GM21528 (cell line): Measurements from ENCODE around the gene FAM114A2.
"Not testable (repeated sequence)": the region's sequence is repeated elsewhere in the genome, so short reads cannot be mapped to it uniquely, and the experiment has no call there.

Experiments used
- ATAC-seq: cut with Tn5 transposase; IDR thresholded peaks from one replicate; pipeline ENCODE4 v1.9.1; 2021; ENCODE audit warnings: mild to moderate bottlenecking, moderate library complexity; ENCODE audit not compliant: unreplicated experiment, low FRiP score

The FAM114A2 gene

DNA sequence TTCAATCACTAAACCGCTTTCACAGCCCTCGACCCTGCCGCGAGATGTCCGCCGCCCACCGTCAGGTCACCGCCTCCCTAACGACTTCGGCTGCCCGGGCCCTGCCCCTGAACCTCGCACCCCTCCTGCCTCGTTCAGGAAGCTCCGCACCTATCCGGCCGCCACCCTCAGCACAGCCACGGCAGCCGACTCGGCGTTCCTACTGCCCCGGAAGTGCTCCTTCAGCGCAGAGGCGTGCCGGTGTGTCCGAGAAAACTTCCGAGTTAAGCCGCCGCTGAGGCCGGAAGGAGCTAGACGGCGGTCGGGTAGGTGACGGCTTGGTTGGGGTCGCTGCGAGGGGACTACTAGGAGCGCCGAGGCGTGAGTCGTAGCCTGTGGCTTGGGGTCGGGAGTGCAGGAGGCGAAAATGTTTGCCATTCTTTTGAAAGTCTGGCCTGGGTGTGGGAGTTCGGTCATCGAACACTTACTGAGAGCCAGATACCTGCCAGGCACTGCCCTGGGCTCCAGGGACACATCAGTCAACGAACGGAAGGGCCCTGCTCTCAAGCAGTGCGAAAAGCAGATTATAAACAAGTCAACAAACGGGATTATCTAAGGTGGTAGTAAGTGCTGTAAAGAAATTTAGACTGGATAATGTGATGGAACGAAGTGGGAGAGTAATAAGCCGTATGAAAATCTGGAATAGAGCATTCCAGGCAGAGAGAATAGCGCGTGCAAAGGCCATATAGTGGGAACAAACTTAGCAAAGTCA is at the start of gene FAM114A2, which contains the start of gene MFAP3:
FAM114A2 (minus strand) TSS at position 204 of the 751 bp plus-strand sequence. CDS start 3,957 bp downstream, outside the sequence.
MFAP3 (plus strand) TSS at position 261 of the 751 bp plus-strand sequence. CDS start 10,756 bp downstream, outside the sequence.
- peak; percentile 99 for ATAC-seq

DNA sequence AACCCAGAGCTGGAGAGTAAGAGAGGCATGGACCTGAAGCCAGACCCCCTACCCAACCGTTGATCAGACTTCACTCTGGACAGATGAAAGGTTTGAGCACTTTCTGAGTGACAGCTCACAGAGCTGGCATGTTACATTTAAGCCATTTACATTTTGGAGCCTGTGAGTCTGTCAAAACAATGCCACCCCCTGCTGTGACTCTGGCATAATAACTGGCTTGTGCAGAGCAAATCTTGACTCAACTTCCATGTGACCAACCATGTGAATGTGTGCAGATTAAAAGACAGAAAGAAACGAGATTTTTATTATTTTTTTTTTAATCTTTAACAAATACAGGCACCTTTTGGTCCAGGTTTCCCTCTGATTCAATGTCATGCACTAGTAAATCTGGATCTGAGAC is 48.5 kb upstream of the FAM114A2 start:
- ATAC-seq, result no peak

DNA sequence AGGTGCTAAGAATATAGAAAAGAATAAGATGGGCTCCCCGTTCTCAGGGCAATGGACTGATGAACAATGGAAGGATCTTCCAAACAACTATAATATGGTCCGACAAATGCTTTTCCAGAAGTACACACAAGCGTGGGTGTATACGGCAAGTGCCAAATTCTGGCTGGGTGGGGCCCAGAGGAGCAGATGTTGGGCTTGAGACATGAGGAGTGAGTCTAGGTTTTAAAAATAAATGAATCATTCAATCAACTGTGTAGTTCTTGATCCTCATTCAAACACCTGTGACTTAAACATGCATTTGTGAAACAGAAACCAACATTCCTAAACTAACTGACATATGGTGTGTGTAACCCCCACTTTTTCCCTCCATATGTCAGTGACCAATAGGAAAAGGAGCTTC is 47.9 kb upstream of the FAM114A2 start:
- no peak for ATAC-seq

DNA sequence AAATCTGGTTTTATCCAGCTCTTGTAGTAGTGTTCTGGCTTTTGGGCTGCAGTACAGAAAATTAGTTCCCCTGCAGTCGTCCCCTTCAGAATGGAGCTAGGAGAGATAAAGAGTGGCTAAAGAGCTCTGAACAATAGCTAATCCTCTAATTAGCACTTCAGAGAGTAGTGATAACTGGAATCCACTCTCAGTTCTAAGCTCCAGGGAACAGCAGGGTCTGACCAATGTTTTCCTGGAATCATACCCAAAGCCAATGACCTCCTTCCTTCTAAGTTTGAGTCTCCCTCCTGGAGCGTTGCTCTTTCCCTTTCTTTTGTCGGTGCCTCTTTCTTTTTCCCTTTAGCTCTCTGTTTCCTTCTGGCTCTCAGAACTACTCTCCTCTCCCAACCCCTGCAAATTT is 47.4 kb upstream of the FAM114A2 start:
- ATAC-seq, result no peak

DNA sequence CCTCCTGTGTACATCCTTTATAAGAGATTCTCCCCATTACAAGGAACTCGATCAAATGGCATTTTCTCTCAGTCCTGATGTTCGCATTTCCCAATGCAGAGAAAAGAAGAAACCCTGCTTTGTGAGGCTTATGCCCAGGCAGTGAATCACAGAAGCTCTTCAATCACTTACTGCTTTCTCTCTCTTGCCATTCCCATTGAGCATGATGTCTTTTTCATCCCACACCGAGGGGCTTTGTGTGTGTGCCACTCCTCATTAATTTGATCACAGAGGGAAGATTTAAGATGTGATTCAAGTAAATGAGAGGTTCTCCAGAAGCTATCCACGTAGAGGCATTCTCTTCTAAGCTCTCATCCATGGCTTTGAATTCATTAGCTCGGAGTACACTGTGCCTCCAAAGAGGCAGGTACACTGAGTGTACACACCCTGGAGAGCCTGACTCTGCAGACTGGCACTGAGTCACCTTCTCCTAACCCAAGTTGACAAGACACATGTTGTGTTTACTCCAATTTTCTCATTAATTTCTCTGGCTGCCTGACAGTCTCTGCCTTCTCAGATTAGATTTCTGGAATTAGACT is 45.4 kb upstream of the FAM114A2 start:
- no peak for ATAC-seq

DNA sequence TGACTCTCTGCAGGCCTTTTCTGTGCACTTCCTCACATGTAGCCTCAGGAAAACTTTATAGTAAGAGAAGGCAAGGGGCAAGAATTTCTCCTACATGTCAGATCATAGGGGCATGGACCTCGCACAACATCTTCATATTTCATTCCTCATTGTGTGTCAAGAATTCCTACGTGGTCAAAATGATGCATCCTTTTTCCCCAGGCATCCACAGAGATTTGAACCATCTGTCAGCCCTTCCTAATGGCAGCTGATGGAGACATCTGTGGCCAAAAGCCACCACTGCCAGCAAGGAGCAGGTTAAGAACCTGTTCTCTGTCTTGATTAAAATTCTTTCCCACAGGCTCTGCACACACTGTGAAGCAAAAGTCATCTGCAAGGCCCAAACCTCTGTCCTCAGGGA is 42.5 kb upstream of the FAM114A2 start:
- ATAC-seq, result no peak

DNA sequence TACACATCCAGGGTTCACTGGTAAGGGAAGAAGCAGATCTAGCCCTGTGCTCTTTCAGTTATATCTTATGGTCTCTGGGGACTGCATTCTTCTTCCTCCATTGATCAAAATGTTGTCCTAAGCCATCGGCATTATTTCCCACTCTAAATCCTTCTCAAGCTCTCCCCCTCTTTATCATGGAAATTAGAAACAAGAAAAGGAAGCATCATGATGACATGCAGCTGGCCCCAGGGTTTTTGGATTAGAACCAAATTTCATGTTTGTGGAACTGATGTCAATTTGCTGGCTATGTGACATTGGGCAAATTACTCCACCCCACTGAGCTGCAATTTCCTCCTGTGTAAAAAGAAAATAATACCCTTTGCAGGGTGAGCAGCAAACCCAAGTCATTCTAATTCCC is 39.6 kb upstream of the FAM114A2 start:
- no peak for ATAC-seq

DNA sequence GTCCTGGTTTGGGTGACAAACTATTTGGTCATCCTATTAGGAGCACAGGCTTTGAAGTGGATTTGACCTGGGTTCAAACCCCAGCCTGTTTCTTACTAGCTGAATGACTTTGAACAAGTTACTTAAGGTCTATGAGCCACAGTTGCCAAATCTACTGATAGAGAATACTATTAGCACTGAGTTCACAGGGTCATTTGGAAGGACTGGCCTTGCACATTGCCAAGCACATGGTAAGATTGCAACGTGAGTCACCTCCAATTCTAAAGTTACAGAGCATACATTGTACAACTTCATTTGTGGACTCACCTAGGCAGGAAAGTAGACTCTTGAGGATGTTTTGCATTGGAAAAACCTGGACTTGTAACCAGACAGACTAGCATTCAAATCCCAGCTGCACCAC is 39.0 kb upstream of the FAM114A2 start:
- no peak for ATAC-seq

DNA sequence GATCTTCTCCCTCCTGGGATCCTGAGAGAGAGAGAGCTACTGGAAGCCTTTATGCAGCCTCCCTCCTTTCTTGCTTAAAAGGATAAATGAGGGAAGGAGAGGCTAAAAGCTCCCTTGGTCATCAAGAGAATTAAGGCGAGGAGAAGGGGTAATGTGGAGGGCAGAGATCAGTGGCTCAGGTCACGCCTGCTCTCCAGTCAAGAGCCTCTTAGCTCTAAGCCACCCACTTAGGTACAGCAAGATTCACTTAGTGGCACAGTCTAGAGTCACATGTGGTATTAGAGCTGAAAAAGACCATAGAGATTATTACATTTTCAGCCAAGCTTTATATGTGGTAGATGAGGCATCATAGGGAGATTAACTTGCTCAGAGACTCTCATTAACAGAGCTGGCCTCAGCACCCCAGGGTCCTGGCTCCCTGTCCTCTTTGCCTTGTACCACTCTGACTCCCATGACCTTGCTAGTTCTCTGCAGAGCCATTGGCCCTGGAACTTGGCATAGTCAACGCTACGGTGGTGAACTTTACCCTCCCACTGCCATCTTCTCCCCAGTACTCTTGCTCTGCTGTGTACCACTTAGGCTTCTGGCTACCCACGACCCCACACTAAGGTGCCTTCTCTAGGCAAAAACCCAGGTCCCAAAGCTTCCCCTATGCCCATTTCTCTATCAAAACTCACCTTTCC is 37.7 kb upstream of the FAM114A2 start:
- ATAC-seq, result no peak

DNA sequence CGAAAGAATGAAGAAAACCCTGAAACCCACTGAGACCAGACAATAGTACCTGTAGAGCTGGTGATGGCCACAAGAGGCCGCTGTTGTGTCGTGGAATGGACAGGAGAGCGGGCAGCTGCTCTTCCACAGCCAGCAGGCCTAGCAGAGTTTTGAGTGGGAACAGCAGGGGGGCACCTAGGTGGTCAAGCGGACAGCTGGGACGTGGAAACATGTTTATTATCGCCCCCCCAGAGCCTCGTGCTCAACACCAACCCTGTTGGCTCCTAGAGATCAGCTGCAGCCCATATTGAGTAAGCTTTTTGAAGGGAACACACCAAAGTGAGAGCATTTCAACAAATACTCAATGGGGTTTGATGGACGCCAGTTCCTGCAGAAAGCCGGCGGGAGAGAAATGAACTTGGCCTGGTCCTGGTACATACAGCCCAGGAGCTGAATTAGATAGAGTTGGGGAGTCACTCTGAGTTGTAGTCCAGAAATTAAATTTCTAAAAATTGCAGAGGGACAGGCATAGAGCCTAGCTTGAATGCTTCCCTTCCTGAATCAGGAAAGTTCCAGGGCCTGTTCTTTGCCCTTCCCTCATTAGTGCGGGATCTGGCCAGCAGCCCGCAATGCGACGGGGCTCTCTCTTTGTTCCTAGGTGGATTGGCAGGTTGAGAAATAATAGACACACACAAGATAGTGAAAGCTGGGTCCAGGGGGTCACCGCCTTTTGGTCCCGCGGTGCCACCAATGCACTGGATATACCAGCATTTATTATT is 33.9 kb upstream of the FAM114A2 start:
- ATAC-seq, result peak; percentile 99

DNA sequence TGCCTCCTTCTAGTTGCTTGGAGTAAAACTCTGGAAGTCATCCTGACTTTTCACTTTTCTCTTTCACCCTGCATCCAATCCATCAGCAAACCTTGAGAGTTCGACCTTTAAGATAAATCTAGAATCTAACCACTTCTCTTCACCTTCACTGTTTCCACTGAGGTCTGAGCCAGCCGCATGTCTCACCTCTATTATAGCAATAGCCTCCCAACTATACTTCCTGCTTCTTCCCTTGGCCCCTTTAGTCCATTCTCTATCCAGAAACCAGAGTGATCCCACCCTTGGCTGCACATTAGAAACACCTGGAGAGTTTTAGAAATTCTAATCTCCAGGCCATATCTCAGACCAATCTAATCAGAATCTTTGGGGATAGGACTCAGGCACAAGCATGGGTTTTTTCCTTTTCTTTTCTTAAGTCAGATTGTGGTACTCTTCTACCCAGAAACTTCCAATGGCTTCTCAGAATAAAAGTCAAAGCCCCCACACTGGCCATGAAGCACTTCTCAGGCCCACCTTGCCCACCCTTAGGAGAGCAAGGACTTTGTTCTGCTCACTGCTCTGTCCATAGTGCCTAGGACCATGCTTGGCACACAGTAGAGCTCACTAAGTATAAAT is 33.2 kb upstream of the FAM114A2 start:
- ATAC-seq, result no peak

DNA sequence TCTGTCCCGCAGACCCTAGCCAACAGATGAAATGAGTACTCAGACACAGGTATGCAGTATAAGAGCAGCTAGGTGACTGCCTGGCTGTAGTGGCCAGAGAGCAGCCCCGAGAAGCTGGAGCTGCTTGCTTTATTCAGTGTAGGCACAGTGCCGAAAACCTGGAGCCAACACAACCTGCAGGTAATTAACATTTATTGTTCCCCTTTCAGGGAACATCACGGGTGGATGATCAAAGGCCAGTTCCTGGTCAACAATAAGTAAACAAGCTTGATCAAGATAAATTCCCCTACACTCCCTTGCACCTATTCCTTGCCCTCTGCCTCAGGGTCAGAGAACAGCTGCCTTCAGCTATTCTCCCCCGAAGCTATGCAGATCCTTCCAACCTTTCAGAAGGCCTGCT is 31.1 kb upstream of the FAM114A2 start:
- ATAC-seq, result not testable (repeated sequence)

DNA sequence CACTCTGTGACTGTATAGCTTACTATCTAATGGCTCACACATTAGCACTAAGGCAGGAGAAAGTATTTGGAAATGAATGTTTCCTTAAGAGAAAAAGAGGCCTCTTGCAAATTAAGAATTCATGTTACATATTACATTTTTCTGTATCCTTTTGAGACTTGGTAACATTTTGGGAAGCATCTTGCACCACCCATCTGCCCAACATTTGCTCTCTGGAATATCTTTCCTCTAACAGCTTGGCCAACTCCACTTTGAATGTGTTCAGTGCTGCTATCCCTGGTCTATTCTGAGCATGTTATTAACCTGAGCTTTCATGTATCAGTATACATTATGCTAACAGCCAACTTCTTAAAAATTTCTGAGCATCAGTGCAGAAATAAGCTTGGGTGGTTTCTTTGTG is 27.3 kb upstream of the FAM114A2 start:
- ATAC-seq, result no peak

DNA sequence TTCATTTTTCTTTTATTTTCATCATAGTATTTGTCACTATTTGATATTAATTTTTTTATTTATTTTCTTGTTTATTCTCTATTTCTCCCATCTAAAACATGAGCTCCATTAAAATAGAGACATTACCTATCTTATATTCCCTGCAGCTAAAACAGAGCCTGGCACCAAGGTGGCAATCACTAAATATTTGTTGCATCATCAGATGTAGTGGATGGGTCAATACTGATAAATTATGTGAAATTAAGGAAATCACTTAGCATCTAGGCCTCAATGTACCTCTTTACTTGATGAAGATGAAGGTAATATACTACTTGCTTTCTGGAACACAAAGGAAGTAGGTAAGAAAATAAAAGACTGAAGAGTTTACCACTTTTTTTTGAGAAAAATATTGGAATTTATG is 24.7 kb upstream of the FAM114A2 start:
- no peak for ATAC-seq

DNA sequence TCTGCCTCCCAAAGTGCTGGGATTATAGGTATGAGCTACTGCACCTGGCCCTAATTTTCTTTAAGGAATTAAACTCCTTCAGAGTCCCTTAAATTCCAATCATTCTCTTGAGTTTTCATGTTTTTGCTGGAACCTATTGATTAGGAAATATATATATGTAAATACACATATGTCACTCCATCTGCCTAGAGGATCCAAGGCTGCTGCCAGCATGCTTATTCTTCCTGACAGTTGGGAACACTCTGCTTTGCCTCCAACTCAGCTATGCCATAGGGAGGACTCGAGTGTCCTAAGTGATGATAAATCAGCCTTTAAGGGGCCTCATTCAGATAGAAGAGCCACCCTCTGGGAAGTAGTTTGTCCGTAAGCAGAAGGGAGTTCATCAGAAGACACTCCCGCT is 21.9 kb upstream of the FAM114A2 start:
- no peak for ATAC-seq

DNA sequence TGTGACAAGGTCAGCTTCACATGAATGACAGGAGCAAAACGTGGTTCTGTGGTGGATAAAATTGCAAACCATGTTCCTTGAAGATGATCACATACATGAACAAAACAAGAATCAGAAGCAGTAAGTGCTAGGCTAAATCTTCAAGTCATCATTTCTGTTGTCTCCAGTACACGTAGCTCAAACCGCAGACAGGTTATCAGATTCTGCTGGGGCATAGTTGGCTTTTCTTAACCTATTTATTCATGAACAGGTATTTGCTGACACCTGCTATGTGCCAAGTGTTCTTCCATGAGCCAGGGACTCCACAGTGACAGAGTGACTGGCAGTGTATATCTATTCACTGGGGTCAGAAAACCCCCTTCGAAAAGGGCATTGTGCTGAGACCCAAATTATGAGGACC is 20.9 kb upstream of the FAM114A2 start:
- ATAC-seq, result no peak

DNA sequence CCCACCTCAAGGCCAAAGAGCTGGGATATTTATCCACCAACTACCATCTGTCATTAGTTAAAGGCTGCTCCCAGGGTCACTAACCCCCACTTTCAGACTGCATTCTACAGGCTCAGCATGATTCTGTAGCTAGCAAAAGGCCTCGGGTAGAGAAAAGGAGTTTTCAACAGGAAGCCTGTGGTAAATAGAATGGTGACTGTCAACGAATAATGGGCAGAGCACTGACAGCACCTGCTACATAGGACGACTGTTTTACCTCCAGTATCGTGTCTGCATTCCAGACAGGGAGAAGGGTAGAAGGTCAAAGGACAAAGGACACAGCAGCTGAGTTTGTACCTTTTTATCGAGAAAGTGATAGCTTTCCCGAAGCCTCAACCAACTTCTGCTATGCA is 20.3 kb upstream of the FAM114A2 start:
- peak; percentile 38 for ATAC-seq

DNA sequence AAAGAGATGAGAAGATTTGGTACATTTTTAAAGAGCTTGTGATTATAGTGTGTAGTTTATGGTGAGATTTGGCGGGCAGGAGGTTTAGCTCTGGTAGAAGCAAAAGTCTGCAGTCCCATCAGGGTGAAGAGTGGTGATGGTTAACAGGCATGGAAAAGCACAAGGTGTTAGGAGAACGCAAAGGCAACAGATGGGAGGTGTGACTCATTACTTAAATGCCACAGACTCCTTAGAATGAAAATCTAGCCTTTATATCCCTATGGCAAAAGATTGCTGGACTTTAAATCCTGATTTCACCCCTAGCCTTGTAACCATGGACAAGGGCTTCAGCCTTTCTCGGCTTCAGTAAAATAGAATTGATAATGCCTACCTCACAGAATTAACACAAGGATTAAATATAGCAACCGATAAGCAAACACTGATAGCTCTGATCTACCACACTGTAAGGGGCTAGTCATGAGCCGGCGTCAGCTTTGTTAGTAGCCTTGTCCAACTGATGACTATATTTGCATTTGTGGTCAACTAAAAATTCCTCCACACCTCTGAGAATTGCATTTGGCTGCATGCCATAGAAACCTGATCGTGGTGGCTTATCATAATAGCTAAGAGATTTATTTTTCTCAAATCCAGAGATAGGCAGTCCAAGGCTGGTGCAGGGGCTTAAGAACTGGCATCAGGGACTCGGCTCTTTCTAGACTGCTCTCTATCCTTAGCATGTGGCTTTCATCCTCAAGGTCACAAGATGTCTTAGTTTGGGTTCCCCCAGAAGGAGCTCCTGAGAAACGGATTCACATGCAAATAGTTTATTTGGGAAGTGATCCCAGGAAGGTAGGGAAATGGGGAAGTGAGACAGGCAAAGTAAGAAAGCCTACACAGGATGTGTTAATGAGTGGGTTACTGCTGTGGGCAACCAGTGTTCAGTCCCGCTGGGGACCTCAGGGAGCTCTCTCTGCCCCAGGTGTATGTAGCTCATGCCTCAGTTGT is 19.6 kb upstream of the FAM114A2 start:
- peak; percentile 69 for ATAC-seq

DNA sequence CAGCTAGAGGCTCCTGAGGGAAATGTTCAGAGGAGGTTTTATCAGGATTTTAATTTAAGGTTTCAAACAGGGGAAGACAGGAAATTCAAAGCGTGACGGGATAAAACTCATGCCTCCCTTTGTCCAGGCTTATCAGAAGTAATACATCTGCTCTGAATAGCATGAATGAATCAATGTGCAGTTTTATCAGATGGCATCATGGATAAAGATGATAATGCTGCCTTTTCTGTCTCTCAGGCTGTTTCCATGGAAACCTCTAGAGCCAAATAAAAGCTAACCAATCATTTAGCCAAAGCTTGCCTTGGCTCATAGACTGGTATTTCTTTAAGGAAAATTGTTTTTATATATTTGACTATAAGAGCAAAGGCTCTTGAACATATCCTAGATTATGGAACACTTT is 16.5 kb upstream of the FAM114A2 start:
- ATAC-seq, result no peak
